ENCODE data around the gene NTN1.
"Not testable (repeated sequence)": the region's sequence is repeated elsewhere in the genome, so short reads cannot be mapped to it uniquely, and the experiment has no call there.

The NTN1 gene

GRCh38 chr17:9256751-9257629, 235.7 kb downstream of the NTN1 start:
- DNase-seq, result no peak

- DNase-seq, result not testable (repeated sequence)
Observed at GRCh38 chr17:9257630-9257965, 236.3 kb downstream of the NTN1 start.

- DNase-seq, result no peak
Observed at GRCh38 chr17:9258115-9259015, 237.1 kb downstream of the NTN1 start.

GRCh38 chr17:9259419-9259818, 238.1 kb downstream of the NTN1 start:
- DNase-seq, result no peak

- DNase-seq, result no peak
Observed at GRCh38 chr17:9261081-9262012, 240.0 kb downstream of the NTN1 start.

- no peak for DNase-seq
Observed at GRCh38 chr17:9266031-9266680, 244.8 kb downstream of the NTN1 start.

- DNase-seq, result no peak
Observed at GRCh38 chr17:9266697-9267117, 245.4 kb downstream of the NTN1 start.

GRCh38 chr17:9268546-9268945, 247.2 kb downstream of the NTN1 start:
- no peak for DNase-seq

GRCh38 chr17:9269350-9270035, 248.2 kb downstream of the NTN1 start:
- DNase-seq, result no peak

GRCh38 chr17:9270921-9271320, 249.6 kb downstream of the NTN1 start:
- no peak for DNase-seq

GRCh38 chr17:9271989-9272388, 250.7 kb downstream of the NTN1 start:
- no peak for DNase-seq

- DNase-seq, result no peak
Observed at GRCh38 chr17:9272501-9273200, 251.3 kb downstream of the NTN1 start.

GRCh38 chr17:9273428-9274391, 252.4 kb downstream of the NTN1 start:
- no peak for DNase-seq

GRCh38 chr17:9274973-9275372, 253.7 kb downstream of the NTN1 start:
- DNase-seq, result no peak

GRCh38 chr17:9279893-9280292, 258.6 kb downstream of the NTN1 start:
- no peak for DNase-seq

- no peak for DNase-seq
Observed at GRCh38 chr17:9283909-9284308, 262.6 kb downstream of the NTN1 start.

GRCh38 chr17:9284884-9285283, 263.6 kb downstream of the NTN1 start:
- no peak for DNase-seq

GRCh38 chr17:9285602-9286427, 264.5 kb downstream of the NTN1 start:
- no peak for DNase-seq

GRCh38 chr17:9286434-9286833, 265.1 kb downstream of the NTN1 start:
- DNase-seq, result no peak
